ENCODE results near the gene AMELY. TPM values are rescaled to one million over a fixed set of nuclear protein-coding genes. Genes with fewer than 3 reads are reported as not detected.

AMELY gene
- total RNA-seq, 1 donor from 2014 or later: not detected

Other genes starting within 250 kb of the AMELY start
- gene TBL1Y, start 1.1 kb downstream of the AMELY start, total RNA-seq: under 0.01 TPM in 1 of 2 replicates, not detected in the other

All from lung microvascular endothelial cell (primary cell).